NCI-H2171 (cell line): ENCODE data around the gene PACC1.
"Not testable (repeated sequence)": the region's sequence is repeated elsewhere in the genome, so short reads cannot be mapped to it uniquely, and the experiment has no call there.

Experiments
- DNase-seq: peaks from one replicate; lab custom pipeline; 2025; lab: John Stamatoyannopoulos, UW

Gene PACC1

GRCh38 chr1:212395678-212396437, 18.8 kb downstream of the PACC1 start:
- not testable (repeated sequence) for DNase-seq

DNA sequence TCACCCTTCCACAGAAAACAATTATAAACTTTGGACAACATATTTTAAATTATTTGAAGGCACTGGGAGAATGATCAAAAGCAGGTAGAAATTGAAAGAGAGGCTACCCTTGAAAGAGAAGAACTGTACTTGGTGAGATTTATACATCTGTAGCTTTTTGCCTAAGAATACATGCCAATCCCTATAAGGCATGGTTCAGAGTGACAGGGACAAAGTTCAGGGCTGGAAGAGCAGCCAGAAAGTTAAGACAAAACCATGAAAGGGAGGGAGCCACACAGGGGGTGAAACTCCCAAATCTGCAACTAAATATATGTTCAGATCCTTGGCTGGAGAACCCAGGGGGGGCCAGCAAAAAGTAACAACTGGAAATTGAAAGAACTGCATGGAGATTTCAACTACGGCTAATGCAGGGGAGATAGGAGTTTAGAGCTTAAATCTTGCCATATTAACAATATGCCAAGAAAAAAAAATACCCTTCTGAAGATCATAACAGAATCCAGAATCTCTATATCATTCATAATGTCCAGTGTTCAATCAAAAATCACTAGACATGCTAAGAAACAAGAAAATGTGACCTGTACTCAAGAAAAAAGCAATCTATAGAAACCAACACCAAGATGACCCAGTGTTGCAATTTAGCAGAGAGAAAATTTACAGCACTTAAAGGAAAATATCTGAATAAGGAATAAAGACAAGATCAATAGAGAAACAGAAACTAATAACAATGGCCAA, 25.5 kb downstream of the PACC1 start:
- no peak for DNase-seq

- no peak for DNase-seq
Measured at GRCh38 chr1:212386029-212386428, 28.7 kb downstream of the PACC1 start.

DNA sequence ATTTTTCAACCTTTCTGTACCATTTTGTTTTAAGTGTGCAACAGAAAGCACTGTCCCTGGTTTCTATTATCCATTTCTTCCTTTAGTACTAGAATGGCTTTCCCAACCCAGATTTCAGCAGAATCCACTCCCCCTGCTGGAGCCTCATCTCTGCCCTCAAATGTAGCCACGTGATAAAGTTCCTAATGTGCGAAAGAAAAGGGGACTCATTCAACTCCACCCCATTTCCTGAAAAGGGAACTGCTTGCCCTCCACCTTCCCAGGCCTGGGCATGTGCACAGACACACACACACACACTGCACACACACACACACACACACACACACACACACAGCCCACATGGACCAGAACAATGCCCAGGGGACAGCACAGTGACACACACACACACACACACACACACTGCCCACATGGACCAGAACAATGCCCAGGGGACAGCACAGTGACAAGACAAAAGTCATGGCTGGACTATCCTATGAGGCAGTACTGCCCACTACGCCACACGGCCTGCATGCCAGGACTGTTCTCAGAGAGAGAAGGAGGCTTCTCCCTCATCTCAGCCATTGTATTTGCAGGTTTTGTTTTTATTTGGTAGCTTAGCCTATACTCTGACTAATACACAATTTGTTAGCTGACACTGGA, 33.2 kb downstream of the PACC1 start:
- no peak for DNase-seq

DNA sequence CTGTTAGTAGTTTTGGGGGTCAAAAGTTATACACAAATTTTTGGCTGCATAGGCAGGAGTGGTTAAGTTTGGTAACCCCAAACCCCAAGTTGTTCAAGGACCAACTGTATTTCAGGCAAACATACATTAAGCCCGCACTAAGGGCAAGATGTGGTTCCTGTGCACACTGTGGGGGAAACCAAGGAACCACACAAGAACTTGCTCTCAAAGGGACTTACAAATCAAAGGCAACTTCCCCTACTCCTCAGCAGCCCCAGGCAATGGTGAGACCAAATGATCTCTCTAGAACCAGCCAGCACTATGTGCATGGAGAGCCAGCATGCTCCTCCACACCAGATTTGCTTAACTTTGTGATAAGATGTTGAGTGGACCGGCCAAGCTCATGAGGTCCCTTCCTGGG, 35.3 kb downstream of the PACC1 start:
- DNase-seq: no peak

DNA sequence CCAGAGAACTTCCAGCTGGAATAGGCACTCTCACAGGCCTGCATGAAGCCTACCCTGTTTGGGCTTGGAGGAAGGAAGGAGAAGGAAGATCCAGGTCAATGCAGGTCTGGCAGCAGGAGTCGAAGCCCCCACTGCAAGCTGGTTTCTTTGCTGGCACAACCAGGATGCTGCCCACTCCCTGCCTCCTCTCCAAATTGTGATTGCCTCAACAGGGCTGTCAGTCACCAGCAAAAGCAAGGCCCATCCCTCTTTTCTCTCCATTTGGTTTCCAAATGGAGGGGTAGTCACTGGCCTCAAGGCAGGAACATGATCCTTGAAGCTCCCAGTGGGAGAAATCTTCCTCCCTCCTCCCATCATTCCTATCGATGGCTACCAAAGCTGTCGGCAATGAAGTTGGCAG, 37.0 kb downstream of the PACC1 start:
- no peak for DNase-seq

- DNase-seq: no peak
Measured at GRCh38 chr1:212375986-212376385, 38.7 kb downstream of the PACC1 start.

DNA sequence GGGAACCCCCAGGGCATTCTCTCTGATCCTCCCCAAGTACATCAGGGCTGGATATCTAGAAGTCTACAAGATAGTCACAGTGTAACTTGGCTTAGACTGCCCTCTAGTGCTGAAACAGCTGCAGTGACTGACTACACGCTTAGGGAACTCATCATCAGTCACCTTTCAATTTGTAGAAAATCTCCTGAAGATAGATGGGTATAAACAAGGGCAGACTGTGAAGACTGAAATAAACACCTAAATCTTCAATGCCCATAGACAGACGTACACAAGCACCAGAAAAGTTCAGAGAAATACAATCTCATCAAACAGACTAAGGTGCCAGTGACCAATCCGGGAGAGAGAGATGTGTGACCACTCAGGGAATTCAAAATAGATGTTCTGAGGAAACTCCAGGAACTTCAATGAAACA, 46.6 kb downstream of the PACC1 start:
- peak; percentile 41 for DNase-seq

GRCh38 chr1:212367474-212368072, 47.1 kb downstream of the PACC1 start:
- DNase-seq: no peak

- DNase-seq: no peak
Measured at GRCh38 chr1:212366901-212367300, 47.8 kb downstream of the PACC1 start.

GRCh38 chr1:212364985-212365384, 49.7 kb downstream of the PACC1 start:
- DNase-seq: no peak

GRCh38 chr1:212359794-212360479, 54.7 kb downstream of the PACC1 start:
- no peak for DNase-seq

DNA sequence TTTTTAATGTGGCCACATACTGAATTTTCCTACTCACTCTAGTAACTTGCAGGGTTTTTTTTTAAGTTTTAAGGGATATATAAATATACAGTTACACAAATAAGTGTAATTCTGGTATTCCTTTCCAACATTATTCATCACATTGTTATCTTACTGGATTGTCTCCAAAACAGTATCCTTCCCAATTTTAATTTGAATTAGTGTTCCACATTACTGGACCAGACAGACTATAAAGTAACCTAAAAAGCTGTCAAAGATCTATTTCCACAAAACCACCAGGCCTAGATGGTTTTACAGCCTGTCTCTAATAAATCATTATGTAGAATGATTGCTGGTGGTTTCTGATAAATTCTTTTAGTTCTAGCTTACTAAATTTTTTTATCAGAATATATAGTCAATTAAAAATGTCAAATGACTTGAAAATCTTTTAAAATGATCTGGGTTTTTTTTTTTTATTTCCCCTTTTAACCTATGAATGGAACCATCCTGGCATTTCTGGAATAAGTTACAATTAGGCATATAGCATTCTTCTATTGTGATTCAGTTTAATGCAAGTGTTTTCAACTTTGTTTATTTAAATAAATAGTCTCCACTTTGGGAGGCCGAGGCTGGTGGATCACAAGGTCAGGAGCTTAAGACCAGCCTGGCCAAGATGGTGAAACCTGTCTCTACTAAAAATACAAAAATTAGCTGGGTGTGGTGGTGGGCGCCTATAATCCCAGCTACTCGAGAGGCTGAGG, 59.3 kb downstream of the PACC1 start:
- no peak for DNase-seq

DNA sequence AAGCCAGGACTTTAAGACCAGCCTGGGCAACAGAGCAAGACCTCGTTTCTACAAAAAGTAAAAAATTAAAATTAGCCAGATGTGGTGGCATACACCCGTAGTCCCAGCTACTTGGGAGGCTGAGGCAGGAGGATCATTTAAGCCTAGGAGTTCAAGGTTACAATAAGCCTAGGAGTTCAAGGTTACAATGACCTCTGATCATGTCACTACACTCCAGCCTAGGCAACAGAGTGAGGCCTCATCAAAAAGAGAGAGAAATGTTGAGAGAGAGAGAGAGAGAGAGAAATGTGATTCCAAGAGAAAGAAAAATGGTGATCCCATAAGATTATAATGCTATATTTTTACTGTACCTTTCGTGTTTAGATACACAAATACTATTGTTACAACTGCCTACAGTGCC, 60.2 kb downstream of the PACC1 start:
- no peak for DNase-seq

GRCh38 chr1:212353181-212353580, 61.5 kb downstream of the PACC1 start:
- no peak for DNase-seq

GRCh38 chr1:212351588-212352362, 62.9 kb downstream of the PACC1 start:
- DNase-seq: no peak

- DNase-seq: no peak
Measured at GRCh38 chr1:212346601-212347000, 68.1 kb downstream of the PACC1 start.

GRCh38 chr1:212344905-212345304, 69.8 kb downstream of the PACC1 start:
- DNase-seq: no peak

DNA sequence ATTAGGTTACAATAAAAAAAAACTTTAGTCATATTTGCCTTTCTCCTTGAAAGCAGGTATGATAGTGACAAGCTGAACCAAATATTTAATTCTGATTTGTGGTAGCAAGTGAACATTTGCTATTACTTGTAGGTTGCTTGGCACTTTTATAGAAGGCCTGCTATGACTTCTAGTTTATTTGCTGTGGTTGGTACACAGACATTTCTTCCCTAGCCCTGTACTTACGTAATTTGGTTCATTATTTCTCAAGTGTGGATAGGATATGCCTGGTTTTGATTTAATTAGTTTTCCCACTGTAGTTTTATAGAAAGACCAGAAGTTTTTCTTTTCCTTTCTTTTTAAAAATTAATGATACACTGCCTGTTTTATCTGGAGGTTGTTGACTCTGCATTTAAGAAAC, 73.6 kb downstream of the PACC1 start:
- no peak for DNase-seq

GRCh38 chr1:212329105-212329504, 85.6 kb downstream of the PACC1 start:
- no peak for DNase-seq

DNA sequence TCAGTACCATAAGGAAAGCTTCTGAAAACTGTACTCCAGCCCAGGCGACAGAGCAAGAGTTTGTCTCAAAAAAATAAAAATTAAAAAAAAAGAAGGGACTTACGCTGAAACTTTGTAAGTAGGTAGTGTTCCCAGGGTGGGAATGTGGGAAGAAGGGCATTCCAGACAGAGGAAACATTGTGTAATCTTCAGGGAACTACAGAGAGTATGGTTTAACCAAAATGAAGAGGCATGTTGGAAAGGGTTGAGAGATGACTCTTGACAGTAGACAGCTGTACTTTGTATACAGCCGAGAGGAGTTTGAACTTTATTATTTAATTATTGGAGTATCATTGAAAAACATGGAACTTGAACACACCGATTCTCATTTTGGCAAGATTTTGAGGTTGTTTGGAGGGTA, 86.4 kb downstream of the PACC1 start:
- DNase-seq: no peak
